Panc1 (cell line): ENCODE measurements around the gene CCDC127. TPM values are rescaled to one million over a fixed set of nuclear protein-coding genes. Genes with fewer than 3 reads are reported as not detected.

Experiments used
- ATAC-seq: fragments of 200-7000 bp; cut with Tn5 transposase; 2 replicates; pipeline ENCODE4 v1.9.1; 2020; ENCODE audit warnings: mild to moderate bottlenecking, moderate library complexity
- BruUV-seq: library from RNA; stranded (reverse); fragments of 400-500 nt; replicated peaks from 2 replicates; lab custom pipeline; 2021; lab: Mats Ljungman, UMichigan
- CTCF ChIA-PET: fragments of 300-600 bp; sonication (Branson Sonifier 250); formaldehyde crosslinking; loops from one replicate; lab custom pipeline; 2022; ENCODE audit warnings: antibody characterized with exemption; lab: Charles Lee
- POLR2A ChIA-PET: fragments of 300-600 bp; sonication (Branson Sonifier 250); formaldehyde crosslinking; loops from one replicate; lab custom pipeline; 2022; ENCODE audit warnings: antibody characterized with exemption; lab: Charles Lee
- DNase-seq: peaks from one replicate; pipeline ENCODE4 v3.0.0-alpha.2; 2010; ENCODE audit warnings: low read depth, low spot score
- H3K27ac ChIP-seq: 2 replicates; pipeline ENCODE4 v1.5.1; 2011; ENCODE audit warnings: mild to moderate bottlenecking, low read length, inconsistent platforms
- H3K27me3 ChIP-seq: fragments of 200-500 bp; sonication (Bioruptor generic); 2 replicates; pipeline ENCODE4 v1.6.0; 2014; ENCODE audit warnings: low read length, inconsistent platforms; ENCODE audit not compliant: control insufficient read depth, insufficient read depth
- H3K36me3 ChIP-seq: fragments of 200-500 bp; sonication (Bioruptor generic); 2 replicates; pipeline ENCODE4 v1.5.1; 2014; ENCODE audit warnings: inconsistent platforms, mild to moderate bottlenecking, low read length, moderate library complexity; ENCODE audit not compliant: control insufficient read depth, insufficient read depth
- H3K4me1 ChIP-seq: 2 replicates; pipeline ENCODE4 v1.5.1; 2011; ENCODE audit warnings: inconsistent platforms, mild to moderate bottlenecking, low read length, moderate library complexity; ENCODE audit not compliant: control insufficient read depth, insufficient read depth
- H3K4me3 ChIP-seq, 2 experiments: 2 replicates each; pipeline ENCODE4 v1.5.1; 2011 to 2012; ENCODE audit warnings: low read depth in 2 of 2, low read length in 2 of 2, mild to moderate bottlenecking in 2 of 2, inconsistent platforms in 1 of 2, moderate library complexity in 1 of 2
- H3K9me3 ChIP-seq: fragments of 200-500 bp; sonication (Bioruptor generic); 2 replicates; pipeline ENCODE4 v1.5.1; 2014; ENCODE audit warnings: low read depth, mild to moderate bottlenecking, inconsistent platforms, low read length, moderate library complexity; ENCODE audit not compliant: control insufficient read depth, insufficient read depth
- CTCF ChIP-seq: fragments of 450-650 bp; IDR thresholded peaks from 2 replicates; pipeline ENCODE4 v1.5.1; 2017; ENCODE audit warnings: mild to moderate bottlenecking
- POLR2AphosphoS5 ChIP-seq: IDR thresholded peaks from 2 replicates; pipeline ENCODE4 v1.6.1; 2012; ENCODE audit warnings: mild to moderate bottlenecking, low read depth, low read length, moderate library complexity
- REST ChIP-seq, 2 experiments: IDR thresholded peaks; 2 replicates each; pipeline ENCODE4 v1.6.1; 2011 to 2012; ENCODE audit warnings: low read depth in 2 of 2, control low read depth in 1 of 2, low read length in 1 of 2, mild to moderate bottlenecking in 1 of 2, moderate library complexity in 1 of 2; ENCODE audit not compliant: insufficient read depth in 1 of 2
- SIN3A ChIP-seq: IDR thresholded peaks from 2 replicates; pipeline ENCODE4 v1.6.1; 2012; ENCODE audit warnings: low read depth, mild to moderate bottlenecking, low read length, moderate library complexity, borderline replicate concordance; ENCODE audit not compliant: insufficient read depth
- TCF7L2 ChIP-seq: IDR thresholded peaks from 2 replicates; pipeline ENCODE4 v1.6.1; 2011; ENCODE audit warnings: mild to moderate bottlenecking, low read depth, low read length, inconsistent platforms
- in situ Hi-C: cut with HindIII; loops from 2 replicates; pipeline ENCODE4 v1.10.0; 2016; ENCODE audit warnings: low sequenced_read_pairs, low pct_unique_long_range_greater_than_20kb
- intact Hi-C: fragments of 100-400 bp; cut with micrococcal nuclease; formaldehyde crosslinking; loops from one replicate; pipeline ENCODE4 v1.10.0; 2022; ENCODE audit not compliant: unreplicated experiment
- total RNA-seq: library from RNA; stranded (reverse); gene quantifications from one replicate; pipeline ENCODE4 v1.2.1, GENCODE V29; 2021; ENCODE audit not compliant: unreplicated experiment

CCDC127 gene
- total RNA-seq, 1 experiment from 2014 or later: 8.1 TPM

DNA sequence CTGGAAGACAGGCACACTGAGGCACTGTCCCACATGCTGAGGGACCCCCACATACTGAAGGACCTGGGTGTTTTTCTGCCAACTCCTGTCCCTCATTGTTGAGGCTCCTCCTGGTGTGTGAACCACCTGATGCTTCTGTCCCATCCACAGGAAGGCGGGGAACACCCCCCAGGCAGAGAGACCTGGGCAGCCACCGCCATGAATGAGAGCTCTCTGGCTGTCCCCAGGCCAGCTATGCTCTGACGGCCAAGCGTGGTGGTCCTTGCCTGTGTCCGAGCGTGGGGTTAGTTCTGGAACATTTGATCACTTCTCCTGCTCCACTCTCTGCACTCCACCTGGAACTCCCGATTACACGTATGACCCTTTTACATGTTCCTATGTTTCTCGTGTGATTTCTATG is 38.6 kb downstream of the CCDC127 start:
- Histone ChIP-seq H3K36me3 (no peaks in the 10 kb centered on the region), H3K4me3 (no peak overlapping the region), H3K4me1 (no peaks in the 10 kb centered on the region), H3K27me3 (peaks cover 2% of the 10 kb centered on the region; the same call in 1 of the 2 replicates), H3K27ac (no peak overlapping the region), H3K9me3 (no peaks in the 10 kb centered on the region)
- BruUV-seq: no TSS peak
- intact Hi-C loops: no loop called here
- ChIA-PET POLR2A (no interaction called here), CTCF (no interaction called here)
- no peak for ATAC-seq
- no peak for DNase-seq
- TF ChIP-seq TCF7L2 (no peak), CTCF (no peak), POLR2AphosphoS5 (no peak), REST (IDR thresholded peaks at IDR 0.05; ENCODE audit: insufficient read depth in 1 of 2, low read depth in 2 of 2, low read length in 1 of 2) (no peak), SIN3A (no peak)
- in situ Hi-C loops: no loop called here

DNA sequence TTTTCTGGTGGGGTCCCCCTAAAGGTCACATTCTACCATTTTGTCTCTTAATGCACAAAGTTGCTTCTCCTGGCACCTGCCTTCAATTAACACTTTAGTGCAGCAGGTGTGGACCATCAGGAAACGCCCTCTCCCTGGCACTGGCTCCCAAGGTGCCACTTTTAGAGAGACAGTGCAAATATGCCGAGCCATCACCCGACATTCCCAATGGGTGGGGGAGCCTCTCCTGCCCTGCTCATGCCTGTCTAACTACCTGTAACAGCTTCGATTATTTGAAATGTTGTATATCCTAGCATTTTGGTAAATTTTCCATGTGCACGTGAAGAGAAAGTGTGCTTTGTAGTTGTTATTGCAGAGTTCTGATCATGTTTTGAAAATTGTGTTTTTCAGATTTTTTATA is 39.8 kb downstream of the CCDC127 start:
- DNase-seq (no peak), ATAC-seq (no peak)
- TF ChIP-seq TCF7L2 (no peak), SIN3A (no peak), REST (IDR thresholded peaks at IDR 0.05; ENCODE audit: insufficient read depth in 1 of 2, low read depth in 2 of 2, low read length in 1 of 2) (no peak), CTCF (no peak), POLR2AphosphoS5 (no peak)
- intact Hi-C loops (no loop called here), in situ Hi-C loops (no loop called here)
- Histone ChIP-seq H3K4me3 (no peak overlapping the region), H3K27me3 (peaks cover 2% of the 10 kb centered on the region; the same call in 1 of the 2 replicates), H3K36me3 (no peaks in the 10 kb centered on the region), H3K4me1 (no peaks in the 10 kb centered on the region), H3K27ac (no peak overlapping the region), H3K9me3 (no peaks in the 10 kb centered on the region)
- no TSS peak for BruUV-seq
- ChIA-PET POLR2A (no interaction called here), CTCF (interaction anchor here (0.5 kb wide), 1 partner anchor 10 kb away, joined by 18 read pairs; no protein-coding TSS in a partner anchor)
